Smooth muscle cell (in vitro differentiated cells): ENCODE data around the gene SPINT2. TPM values are rescaled to one million over a fixed set of nuclear protein-coding genes. Genes with fewer than 3 reads are reported as not detected.
"Not testable (repeated sequence)": the region's sequence is repeated elsewhere in the genome, so short reads cannot be mapped to it uniquely, and the experiment has no call there.

Experiments
- DNase-seq: peaks from one replicate; lab custom pipeline; 2025; ENCODE audit not compliant: unreplicated experiment; lab: John Stamatoyannopoulos, UW
- H2AFZ ChIP-seq: fragments of 200-600 bp; sonication (generic); 2 replicates; pipeline ENCODE4 v1.6.0; 2016; ENCODE audit warnings: antibody characterized with exemption, low read depth, mild to moderate bottlenecking
- H3F3A ChIP-seq: fragments of 200-600 bp; sonication (generic); 2 replicates; pipeline ENCODE4 v1.6.0; 2017; ENCODE audit warnings: antibody characterized with exemption, low read depth
- H3K27ac ChIP-seq: fragments of 200-600 bp; sonication (generic); 2 replicates; pipeline ENCODE4 v1.5.1; 2016; ENCODE audit warnings: low read depth, mild to moderate bottlenecking
- H3K27me3 ChIP-seq: fragments of 200-600 bp; sonication (generic); 2 replicates; pipeline ENCODE4 v1.6.1; 2016; ENCODE audit warnings: low read depth, mild to moderate bottlenecking
- H3K36me3 ChIP-seq: fragments of 200-600 bp; sonication (generic); 2 replicates; pipeline ENCODE4 v1.5.1; 2016; ENCODE audit warnings: low read depth
- H3K4me1 ChIP-seq: fragments of 200-600 bp; sonication (generic); 2 replicates; pipeline ENCODE4 v1.5.1; 2016; ENCODE audit warnings: low read depth
- H3K4me2 ChIP-seq: fragments of 200-600 bp; sonication (generic); 2 replicates; pipeline ENCODE4 v1.6.0; 2016; ENCODE audit warnings: mild to moderate bottlenecking
- H3K4me3 ChIP-seq: fragments of 200-600 bp; sonication (generic); 2 replicates; pipeline ENCODE4 v1.5.1; 2016; ENCODE audit warnings: mild to moderate bottlenecking
- H3K79me2 ChIP-seq: fragments of 200-600 bp; sonication (generic); 2 replicates; pipeline ENCODE4 v1.6.0; 2016; ENCODE audit warnings: low read depth, mild to moderate bottlenecking
- H3K9ac ChIP-seq: fragments of 200-600 bp; sonication (generic); 2 replicates; pipeline ENCODE4 v1.6.0; 2016; ENCODE audit warnings: low read depth
- H3K9me3 ChIP-seq: fragments of 200-600 bp; sonication (generic); replicated peaks from 2 replicates; pipeline ENCODE4 v1.5.1; 2016; ENCODE audit warnings: low read depth
- H4K20me1 ChIP-seq: fragments of 200-600 bp; sonication (generic); 2 replicates; pipeline ENCODE4 v1.6.0; 2016; ENCODE audit warnings: low read depth
- WGBS: methylation state at CpG from one replicate; pipeline ENCODE4 v1.1.7; 2016; ENCODE audit warnings: low lambda C conversion rate; 5-methylcytosine and 5-hydroxymethylcytosine counted together
- polyA plus RNA-seq: library from polyadenylated mRNA; unstranded; fragments of >200 nt; fragmentation: Nextera tagmentation; extraction: Ambion mirVana; gene quantifications from 2 replicates; pipeline ENCODE4 v1.2.1, GENCODE V29; 2016
- total RNA-seq: library from RNA; depleted of rRNA; stranded (reverse); fragments of >200 nt; gene quantifications from 2 replicates; pipeline ENCODE4 v1.2.3, GENCODE V29; 2014
- TF ChIP-seq, protein P1 (sequence below): fragments of 200-600 bp; sonication (generic); IDR thresholded peaks from 2 replicates; pipeline ENCODE4 v1.5.1; 2017; ENCODE audit warnings: borderline replicate concordance, mild to moderate bottlenecking, antibody characterized with exemption; ENCODE audit not compliant: insufficient read depth, poor library complexity, severe bottlenecking

Gene SPINT2
- total and polyA plus RNA-seq, 2 experiments from 2014 or later, result 153 to 201 TPM

DNA sequence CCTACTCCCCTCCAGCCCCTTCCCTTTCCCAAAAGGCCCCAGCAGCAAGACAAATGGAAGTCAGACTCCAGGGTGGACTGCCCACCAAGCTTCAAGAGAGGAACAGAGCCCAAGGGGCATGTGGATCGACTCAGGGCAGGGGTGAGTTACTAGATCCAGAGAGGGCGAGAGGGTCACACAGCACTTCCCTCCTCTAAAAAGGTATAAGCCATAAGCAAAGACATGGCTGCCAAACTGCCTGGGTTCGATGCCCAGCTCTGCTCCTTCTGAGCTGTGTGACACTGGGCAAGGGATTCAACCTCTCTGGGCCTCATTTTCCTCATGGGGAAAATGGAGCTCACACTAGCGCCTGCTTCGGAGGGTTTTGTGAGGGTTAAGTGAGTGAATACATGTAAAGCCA lies 12.0 kb upstream of the SPINT2 start:
- no peaks in the 10 kb centered on the region for H4K20me1 ChIP-seq
- no peaks in the 10 kb centered on the region for H3K27me3 ChIP-seq
- WGBS, result 84% methylated on average over 5 of the region's 5 CpGs
- H3F3A ChIP-seq, result peaks cover 6% of the 10 kb centered on the region
- no peak for DNase-seq
- no peak overlapping the region for H3K9ac ChIP-seq
- TF ChIP-seq, protein P1, sequence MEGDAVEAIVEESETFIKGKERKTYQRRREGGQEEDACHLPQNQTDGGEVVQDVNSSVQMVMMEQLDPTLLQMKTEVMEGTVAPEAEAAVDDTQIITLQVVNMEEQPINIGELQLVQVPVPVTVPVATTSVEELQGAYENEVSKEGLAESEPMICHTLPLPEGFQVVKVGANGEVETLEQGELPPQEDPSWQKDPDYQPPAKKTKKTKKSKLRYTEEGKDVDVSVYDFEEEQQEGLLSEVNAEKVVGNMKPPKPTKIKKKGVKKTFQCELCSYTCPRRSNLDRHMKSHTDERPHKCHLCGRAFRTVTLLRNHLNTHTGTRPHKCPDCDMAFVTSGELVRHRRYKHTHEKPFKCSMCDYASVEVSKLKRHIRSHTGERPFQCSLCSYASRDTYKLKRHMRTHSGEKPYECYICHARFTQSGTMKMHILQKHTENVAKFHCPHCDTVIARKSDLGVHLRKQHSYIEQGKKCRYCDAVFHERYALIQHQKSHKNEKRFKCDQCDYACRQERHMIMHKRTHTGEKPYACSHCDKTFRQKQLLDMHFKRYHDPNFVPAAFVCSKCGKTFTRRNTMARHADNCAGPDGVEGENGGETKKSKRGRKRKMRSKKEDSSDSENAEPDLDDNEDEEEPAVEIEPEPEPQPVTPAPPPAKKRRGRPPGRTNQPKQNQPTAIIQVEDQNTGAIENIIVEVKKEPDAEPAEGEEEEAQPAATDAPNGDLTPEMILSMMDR, result no peak
- no peak overlapping the region for H3K27ac ChIP-seq
- peaks cover 27% of the 10 kb centered on the region for H3K4me1 ChIP-seq
- peak overlapping the region; percentile 75 for H3K4me2 ChIP-seq
- H3K36me3 ChIP-seq, result no peaks in the 10 kb centered on the region
- H3K4me3 ChIP-seq, result no peak overlapping the region
- no peaks in the 10 kb centered on the region for H3K9me3 ChIP-seq
- no peaks in the 10 kb centered on the region for H3K79me2 ChIP-seq
- H2AFZ ChIP-seq, result no peak overlapping the region

DNA sequence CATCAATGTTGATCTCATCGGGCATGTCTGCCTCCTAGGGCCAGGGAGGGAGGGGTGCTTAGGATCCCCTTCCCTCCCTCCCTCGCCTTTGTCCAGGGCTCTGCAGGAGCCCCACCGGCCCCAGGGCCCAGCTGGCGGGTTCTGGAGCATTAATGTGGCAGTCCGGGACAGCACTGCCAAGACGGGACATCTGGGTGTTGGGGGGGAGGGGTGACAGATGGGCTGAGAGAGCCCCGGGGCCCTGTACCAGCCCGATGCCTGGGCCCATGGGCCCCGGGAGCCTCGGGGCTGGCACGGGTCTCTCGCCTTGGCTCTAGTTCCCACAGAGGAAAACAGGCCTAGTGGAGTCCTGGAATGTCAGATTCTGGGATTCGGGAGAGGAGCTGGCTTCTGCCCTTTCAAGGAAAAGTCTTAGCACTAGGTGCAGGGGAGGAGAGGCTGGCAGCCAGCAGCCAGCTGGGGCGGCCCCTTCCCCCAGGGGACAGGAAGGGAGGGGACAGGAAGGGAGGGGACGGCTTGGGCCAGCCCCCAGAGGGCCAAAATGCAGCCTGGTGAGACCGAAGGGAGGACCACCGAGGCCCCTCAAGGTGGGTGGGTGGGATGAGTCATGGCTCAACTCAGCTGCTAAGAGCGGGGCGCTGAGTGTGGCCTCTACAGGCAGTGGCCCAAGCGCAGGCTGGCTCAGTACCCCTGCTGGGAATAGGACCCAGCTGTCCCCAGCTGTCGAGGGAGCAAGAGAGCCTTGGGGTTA lies 11.3 kb upstream of the SPINT2 start:
- H3K4me3 ChIP-seq, result no peak overlapping the region
- peak overlapping the region; percentile 75 for H3K4me2 ChIP-seq
- no peaks in the 10 kb centered on the region for H3K79me2 ChIP-seq
- no peak overlapping the region for H3K9ac ChIP-seq
- H3K27ac ChIP-seq, result no peak overlapping the region
- no peaks in the 10 kb centered on the region for H3K36me3 ChIP-seq
- no peak for DNase-seq
- no peaks in the 10 kb centered on the region for H3K27me3 ChIP-seq
- 36% methylated on average over 20 of the region's 21 CpGs for WGBS
- no peaks in the 10 kb centered on the region for H4K20me1 ChIP-seq
- TF ChIP-seq, protein P1, result no peak
- H3K4me1 ChIP-seq, result peaks cover 27% of the 10 kb centered on the region
- H2AFZ ChIP-seq, result no peak overlapping the region
- H3F3A ChIP-seq, result peaks cover 6% of the 10 kb centered on the region
- H3K9me3 ChIP-seq, result no peaks in the 10 kb centered on the region

DNA sequence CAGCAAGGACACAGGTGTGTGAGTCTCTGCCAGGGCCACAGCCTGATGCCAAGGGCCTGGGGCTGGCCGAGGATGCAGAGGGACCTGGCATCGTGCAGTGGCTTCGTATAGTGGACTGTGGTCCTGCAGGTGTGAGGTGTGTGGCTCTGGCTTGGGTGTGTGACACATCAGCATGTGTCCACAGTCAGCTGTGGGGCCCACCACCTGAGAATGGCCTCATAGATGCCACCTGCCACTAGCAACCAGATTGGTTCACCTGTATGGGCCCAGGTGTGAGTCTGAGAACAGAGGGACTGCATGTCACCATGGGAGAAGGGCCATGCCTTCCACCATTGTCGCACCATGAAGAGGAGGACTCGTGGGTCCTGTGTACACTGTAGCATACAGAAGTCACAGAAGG lies 10.6 kb upstream of the SPINT2 start:
- DNase-seq, result no peak
- TF ChIP-seq, protein P1, result no peak
- Histone ChIP-seq H3K9me3 (no peaks in the 10 kb centered on the region), H4K20me1 (no peaks in the 10 kb centered on the region), H3K4me1 (peaks cover 27% of the 10 kb centered on the region), H3K4me2 (peak overlapping the region; percentile 75), H3K36me3 (no peaks in the 10 kb centered on the region), H3K79me2 (no peaks in the 10 kb centered on the region), H3K9ac (no peak overlapping the region), H3K27ac (no peak overlapping the region), H3K4me3 (no peak overlapping the region), H2AFZ (no peak overlapping the region), H3F3A (peaks cover 6% of the 10 kb centered on the region), H3K27me3 (no peaks in the 10 kb centered on the region)
- WGBS, result 94% methylated on average over 5 of the region's 5 CpGs

DNA sequence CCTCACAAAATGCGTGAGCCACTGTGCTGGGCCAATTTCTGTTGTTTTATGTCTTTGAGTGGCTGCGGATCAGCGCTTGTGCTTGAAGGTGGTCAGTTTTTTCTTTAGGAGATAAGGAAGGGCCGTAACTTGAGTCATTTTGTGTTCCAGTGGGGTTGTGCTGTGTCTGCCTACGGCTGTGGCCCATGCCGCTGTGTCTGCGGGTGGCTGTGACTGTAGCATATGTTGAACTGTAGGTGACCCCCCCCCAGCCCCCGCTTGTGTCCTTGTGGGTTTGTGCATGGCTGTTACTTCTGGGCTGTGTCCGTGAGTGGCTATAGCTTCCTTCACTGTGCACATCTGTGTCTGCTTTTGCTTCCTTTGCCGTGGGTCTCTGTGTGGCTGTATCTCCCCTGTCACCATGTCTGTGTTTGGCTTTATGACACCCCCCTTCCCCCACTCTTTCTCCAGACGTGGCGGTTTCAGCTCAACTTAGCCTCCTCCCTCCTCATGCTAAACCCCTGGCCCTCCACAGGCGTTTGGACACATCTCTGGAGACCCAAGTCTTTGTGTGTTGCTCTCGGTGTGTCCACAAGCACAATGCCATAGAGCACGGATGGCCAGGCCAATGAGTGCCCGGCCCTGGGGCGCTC lies 8.9 kb upstream of the SPINT2 start:
- DNase-seq, result no peak
- Histone ChIP-seq H3K4me2 (peak overlapping the region; percentile 95), H3K4me1 (peaks cover 27% of the 10 kb centered on the region), H2AFZ (peak overlapping the region; percentile 88), H3K36me3 (no peaks in the 10 kb centered on the region), H3F3A (peaks cover 6% of the 10 kb centered on the region), H3K27me3 (no peaks in the 10 kb centered on the region), H3K27ac (peak overlapping the region; percentile 49), H3K4me3 (peak overlapping the region; percentile 57), H3K9me3 (no peaks in the 10 kb centered on the region), H3K9ac (no peak overlapping the region), H3K79me2 (no peaks in the 10 kb centered on the region), H4K20me1 (no peaks in the 10 kb centered on the region)
- TF ChIP-seq, protein P1, result no peak
- 18% methylated on average over 15 of the region's 17 CpGs for WGBS

DNA sequence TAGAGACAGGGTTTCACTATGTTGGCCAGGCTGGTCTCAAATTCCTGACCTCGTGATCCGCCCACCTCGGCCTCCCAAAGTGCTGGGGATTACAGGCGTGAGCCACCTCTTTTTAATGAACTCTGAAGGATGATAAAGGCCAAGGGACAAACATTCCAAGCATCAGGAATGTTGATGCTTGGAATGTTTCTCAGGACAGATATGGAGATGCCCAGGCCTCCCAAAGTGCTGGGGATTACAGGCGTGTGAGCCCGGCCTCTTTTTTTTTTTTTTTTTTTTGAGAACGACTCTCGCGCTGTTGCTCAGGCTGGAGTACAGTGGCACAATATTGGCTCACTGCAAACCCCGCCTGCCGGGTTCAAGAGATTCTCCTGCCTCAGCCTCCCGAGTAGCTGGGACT lies 2.4 kb upstream of the SPINT2 start:
- not testable (repeated sequence) for H3K27ac ChIP-seq, DNase-seq, H3K79me2 ChIP-seq, H3K9me3 ChIP-seq, H3K36me3 ChIP-seq, H3K4me3 ChIP-seq, H3K27me3 ChIP-seq, H3K4me2 ChIP-seq, H4K20me1 ChIP-seq, H3K9ac ChIP-seq, H2AFZ ChIP-seq
- Histone ChIP-seq H3F3A (peaks cover 14% of the 10 kb centered on the region), H3K4me1 (peaks cover 17% of the 10 kb centered on the region)
- WGBS, result 56% methylated on average over 10 of the region's 12 CpGs
